ENCODE results near the gene SH3D19. TPM values are rescaled to one million over a fixed set of nuclear protein-coding genes. Genes with fewer than 3 reads are reported as not detected.
A peak's percentile ranks its signal among the peaks of the same experiment; 100 is the strongest.

SH3D19 gene
- total and polyA plus RNA-seq, 5 donors, result 46.7 to 123 (median 87.5) TPM

- 78% methylated on average over 9 of the region's 9 CpGs for WGBS
- no peak for DNase-seq
- ATAC-seq, result no peak
Observed at GRCh38 chr4:151347490-151348235, 22.3 kb upstream of the SH3D19 start.

GRCh38 chr4:151344948-151345347 is 19.5 kb upstream of the SH3D19 start:
- no peaks in the 10 kb centered on the region for H3K4me1 ChIP-seq (ENCODE audit: control insufficient read depth, insufficient read depth, low read length)
- 97% methylated on average over 2 of the region's 2 CpGs for WGBS
- no peaks in the 10 kb centered on the region for H3K9me3 ChIP-seq (ENCODE audit: control insufficient read depth, low read length)
- DNase-seq, result no peak
- no peak for ATAC-seq
- intact Hi-C loops (cut with DNase I), result no loop called here
- H3K4me3 ChIP-seq (ENCODE audit: low read length), result no peak overlapping the region
- H3K27me3 ChIP-seq (ENCODE audit: control insufficient read depth, insufficient read depth), result no peaks in the 10 kb centered on the region
- H3K27ac ChIP-seq (ENCODE audit: low read length), result no peak overlapping the region

More at GRCh38 chr4:151347490-151348235, 22.3 kb upstream of the SH3D19 start:
- intact Hi-C loops (cut with DNase I), result no loop called here
- Histone ChIP-seq H3K4me3 (ENCODE audit: low read length) (no peak overlapping the region), H3K27me3 (ENCODE audit: control insufficient read depth, insufficient read depth) (no peaks in the 10 kb centered on the region), H3K9me3 (ENCODE audit: control insufficient read depth, low read length) (no peaks in the 10 kb centered on the region), H3K27ac (ENCODE audit: low read length) (no peak overlapping the region), H3K4me1 (ENCODE audit: control insufficient read depth, insufficient read depth, low read length) (no peaks in the 10 kb centered on the region)

- H3K27me3 ChIP-seq (ENCODE audit: control insufficient read depth, insufficient read depth), result no peaks in the 10 kb centered on the region
- no peaks in the 10 kb centered on the region for H3K4me1 ChIP-seq (ENCODE audit: control insufficient read depth, insufficient read depth, low read length)
- ATAC-seq, result no peak
- no peak for DNase-seq
- intact Hi-C loops (cut with DNase I), result no loop called here
- H3K9me3 ChIP-seq (ENCODE audit: control insufficient read depth, low read length), result no peaks in the 10 kb centered on the region
- 89% methylated on average over 5 of the region's 5 CpGs for WGBS
- no peak overlapping the region for H3K27ac ChIP-seq (ENCODE audit: low read length)
- no peak overlapping the region for H3K4me3 ChIP-seq (ENCODE audit: low read length)
Observed at GRCh38 chr4:151340751-151341385, 15.5 kb upstream of the SH3D19 start.

DNA sequence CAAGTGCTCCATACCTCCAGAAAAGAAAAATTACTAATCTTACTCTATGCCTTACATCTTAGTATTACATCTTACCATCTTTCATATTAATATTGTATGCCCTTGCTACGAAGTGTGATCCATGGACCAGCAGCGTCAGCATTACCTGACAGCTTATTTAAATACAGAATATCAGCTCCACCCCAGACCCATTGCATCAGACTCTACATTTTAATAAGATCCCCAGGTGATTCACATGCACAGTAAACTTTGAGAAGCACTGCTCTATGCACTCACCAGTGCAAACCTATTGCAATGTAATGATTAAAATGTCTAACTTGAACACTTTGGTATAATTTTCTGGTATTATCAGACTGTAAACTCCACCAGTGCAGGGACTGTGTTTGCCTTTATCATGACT is 14.1 kb upstream of the SH3D19 start:
- DNase-seq (no peak), ATAC-seq (no peak)
- Histone ChIP-seq H3K4me1 (ENCODE audit: control insufficient read depth, insufficient read depth, low read length) (no peaks in the 10 kb centered on the region), H3K27me3 (ENCODE audit: control insufficient read depth, insufficient read depth) (no peaks in the 10 kb centered on the region), H3K27ac (ENCODE audit: low read length) (no peak overlapping the region), H3K9me3 (ENCODE audit: control insufficient read depth, low read length) (no peaks in the 10 kb centered on the region), H3K4me3 (ENCODE audit: low read length) (no peak overlapping the region)
- 92% methylated on average over 2 of the region's 2 CpGs for WGBS
- intact Hi-C loops (cut with DNase I), result no loop called here

DNA sequence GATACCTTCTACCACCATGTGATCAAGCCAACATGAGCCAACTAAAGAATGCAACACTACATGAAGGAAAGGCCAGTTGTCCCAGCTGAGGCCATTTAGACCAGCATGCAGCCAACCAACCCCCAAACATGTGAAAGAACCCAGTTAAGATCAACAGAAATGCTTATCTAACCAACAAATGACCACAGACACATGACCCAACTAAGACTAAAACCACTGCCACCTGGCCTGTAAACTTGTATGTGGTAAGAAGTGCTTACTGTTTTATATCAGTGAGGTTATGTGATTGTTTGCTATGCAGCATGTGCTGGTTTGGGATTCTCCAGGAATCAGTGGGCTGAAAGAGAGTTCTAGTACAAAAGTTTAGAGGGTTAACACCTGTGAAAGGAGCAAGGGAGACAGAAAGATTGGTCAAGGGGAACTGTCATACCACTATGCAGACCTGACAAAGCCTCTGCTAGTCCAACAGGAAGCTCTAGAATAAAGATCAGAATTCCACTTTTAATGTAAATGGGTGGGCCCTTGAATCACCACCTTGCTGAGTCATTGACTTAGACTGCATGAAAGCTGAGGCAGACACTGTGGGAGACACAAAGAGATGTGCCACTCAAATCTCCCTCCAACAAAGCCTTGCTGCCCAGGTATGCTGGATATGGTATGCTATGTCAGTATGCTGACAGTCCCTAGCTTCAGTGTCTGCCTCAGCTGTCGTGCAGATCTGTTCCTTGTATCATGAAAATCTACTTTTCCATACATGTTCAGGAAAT is 6.1 kb upstream of the SH3D19 start:
- Histone ChIP-seq H3K4me1 (ENCODE audit: control insufficient read depth, insufficient read depth, low read length) (no peaks in the 10 kb centered on the region), H3K27ac (ENCODE audit: low read length) (no peak overlapping the region), H3K9me3 (ENCODE audit: control insufficient read depth, low read length) (no peaks in the 10 kb centered on the region), H3K27me3 (ENCODE audit: control insufficient read depth, insufficient read depth) (no peaks in the 10 kb centered on the region), H3K4me3 (ENCODE audit: low read length) (no peak overlapping the region)
- intact Hi-C loops (cut with DNase I), result no loop called here
- no peak for DNase-seq
- ATAC-seq, result no peak
- 89% methylated on average over 1 of the region's 1 CpG for WGBS

DNA sequence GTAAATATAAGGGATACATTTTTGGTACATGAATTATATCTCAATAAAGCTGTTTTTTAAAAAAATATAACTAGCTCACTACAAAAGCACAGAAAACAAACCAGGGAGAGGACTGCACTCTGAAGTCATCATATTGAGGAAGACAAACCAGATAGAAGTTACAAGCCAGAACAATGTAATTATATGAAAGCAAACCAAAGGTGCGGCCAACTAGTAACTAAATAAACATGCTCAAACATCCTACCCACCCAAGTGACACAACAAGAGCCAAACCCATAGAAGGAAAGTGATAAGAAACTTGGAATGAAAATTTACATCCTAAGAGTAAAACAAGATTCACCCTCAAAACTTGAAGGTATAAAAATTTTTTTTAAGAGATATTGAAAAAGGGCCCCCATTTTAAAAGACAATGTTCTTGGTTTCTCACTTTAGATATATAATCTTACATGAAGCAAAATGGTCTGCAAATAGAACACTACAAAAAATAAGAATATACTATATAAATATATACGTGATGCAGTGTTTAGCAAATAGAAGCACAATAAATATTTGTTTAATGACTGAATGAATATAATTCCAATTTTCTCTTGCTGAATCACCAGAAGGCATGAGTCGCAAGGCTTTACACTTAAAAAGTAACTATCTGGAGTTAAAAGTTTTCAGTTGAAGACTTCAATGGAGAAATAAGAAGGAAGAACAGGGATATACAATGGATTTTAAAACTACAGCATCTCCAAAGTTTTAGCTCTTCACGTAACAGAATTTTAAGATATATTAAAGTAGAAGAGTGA is 4.0 kb upstream of the SH3D19 start:
- intact Hi-C loops (cut with DNase I), result no loop called here

GRCh38 chr4:151325949-151326246 is 493 bp upstream of the SH3D19 start:
- H3K4me3 ChIP-seq (ENCODE audit: low read length), result peak overlapping the region; percentile 78
- ATAC-seq (no peak), DNase-seq (no peak)
- intact Hi-C loops (cut with DNase I), result no loop called here
- H3K9me3 ChIP-seq (ENCODE audit: control insufficient read depth, low read length), result no peaks in the 10 kb centered on the region
- H3K27me3 ChIP-seq (ENCODE audit: control insufficient read depth, insufficient read depth), result no peaks in the 10 kb centered on the region
- peaks cover 2% of the 10 kb centered on the region for H3K4me1 ChIP-seq (ENCODE audit: control insufficient read depth, insufficient read depth, low read length)
- H3K27ac ChIP-seq (ENCODE audit: low read length), result peak overlapping the region; percentile 90
- WGBS, result 52% methylated on average over 6 of the region's 6 CpGs

More for the DNA sequence above, 4.0 kb upstream of the SH3D19 start:
- ATAC-seq, result no peak
- 91% methylated on average over 4 of the region's 4 CpGs for WGBS
- Histone ChIP-seq H3K4me1 (ENCODE audit: control insufficient read depth, insufficient read depth, low read length) (no peaks in the 10 kb centered on the region), H3K27me3 (ENCODE audit: control insufficient read depth, insufficient read depth) (no peaks in the 10 kb centered on the region), H3K9me3 (ENCODE audit: control insufficient read depth, low read length) (no peaks in the 10 kb centered on the region), H3K4me3 (ENCODE audit: low read length) (no peak overlapping the region), H3K27ac (ENCODE audit: low read length) (no peak overlapping the region)
- DNase-seq, result no peak

DNA sequence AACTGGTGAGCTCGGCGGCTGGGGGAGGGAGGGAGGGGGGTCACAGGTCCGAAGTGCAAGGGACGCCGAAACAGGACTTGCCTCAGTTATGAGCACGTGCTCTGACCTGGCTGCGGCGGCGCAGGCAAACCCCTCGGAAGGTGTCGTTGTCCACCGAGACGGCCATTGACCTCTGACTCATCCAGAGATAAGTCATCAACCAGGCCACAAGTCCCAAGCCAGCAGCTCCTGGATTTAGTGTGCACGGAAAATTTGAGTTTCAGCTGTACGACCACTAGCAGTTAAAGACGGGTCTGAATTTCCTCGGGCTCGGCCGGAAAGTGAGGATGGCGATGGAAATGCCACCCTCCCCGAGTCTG is 674 bp downstream of the SH3D19 start:
- H3K4me1 ChIP-seq (ENCODE audit: control insufficient read depth, insufficient read depth, low read length), result peaks cover 2% of the 10 kb centered on the region
- no peaks in the 10 kb centered on the region for H3K27me3 ChIP-seq (ENCODE audit: control insufficient read depth, insufficient read depth)
- no peaks in the 10 kb centered on the region for H3K9me3 ChIP-seq (ENCODE audit: control insufficient read depth, low read length)
- peak overlapping the region; percentile 90 for H3K27ac ChIP-seq (ENCODE audit: low read length)
- intact Hi-C loops (cut with DNase I), result no loop called here
- H3K4me3 ChIP-seq (ENCODE audit: low read length), result peak overlapping the region; percentile 78
- 2% methylated on average over 21 of the region's 21 CpGs for WGBS
- DNase-seq (peak; percentile 50 to 67 (median 54)), ATAC-seq (peak; percentile 13 to 65)

DNA sequence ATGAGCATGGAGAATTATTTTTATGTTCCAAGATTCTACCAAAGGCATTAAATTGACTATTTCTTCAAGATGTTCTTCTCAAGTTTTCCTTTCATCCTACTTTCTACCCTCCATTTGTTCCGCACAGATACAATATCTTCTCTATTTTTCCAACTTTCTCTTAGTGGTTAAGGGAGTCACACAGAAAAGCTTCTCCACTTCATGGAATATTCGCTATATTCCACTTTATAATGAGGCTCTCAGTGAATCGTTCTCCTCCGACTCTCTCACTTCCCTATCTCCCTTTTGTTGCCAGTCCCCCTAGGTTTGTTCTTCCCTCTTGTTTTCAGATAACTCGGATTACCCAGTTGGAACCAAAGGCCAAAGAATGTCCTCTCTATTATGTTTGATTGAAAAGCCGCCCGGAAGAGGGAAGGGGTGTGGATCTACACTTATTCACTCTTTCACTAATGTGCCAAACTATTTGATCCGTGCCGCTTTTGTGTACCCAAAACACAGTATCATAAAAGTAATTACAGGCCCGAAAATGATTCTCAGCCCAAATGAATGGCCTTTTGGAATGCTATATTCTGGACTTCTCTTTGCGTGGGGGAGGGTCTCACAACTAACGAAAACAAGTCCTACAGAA is 1.2 kb downstream of the SH3D19 start:
- intact Hi-C loops (cut with DNase I), result no loop called here
- H3K27ac ChIP-seq (ENCODE audit: low read length), result peak overlapping the region; percentile 90
- ATAC-seq (peak in 1 of 2 donors; percentile 26), DNase-seq (no peak)
- no peaks in the 10 kb centered on the region for H3K9me3 ChIP-seq (ENCODE audit: control insufficient read depth, low read length)
- peaks cover 2% of the 10 kb centered on the region for H3K4me1 ChIP-seq (ENCODE audit: control insufficient read depth, insufficient read depth, low read length)
- 21% methylated on average over 12 of the region's 12 CpGs for WGBS
- H3K4me3 ChIP-seq (ENCODE audit: low read length), result peak overlapping the region; percentile 78
- H3K27me3 ChIP-seq (ENCODE audit: control insufficient read depth, insufficient read depth), result no peaks in the 10 kb centered on the region

DNA sequence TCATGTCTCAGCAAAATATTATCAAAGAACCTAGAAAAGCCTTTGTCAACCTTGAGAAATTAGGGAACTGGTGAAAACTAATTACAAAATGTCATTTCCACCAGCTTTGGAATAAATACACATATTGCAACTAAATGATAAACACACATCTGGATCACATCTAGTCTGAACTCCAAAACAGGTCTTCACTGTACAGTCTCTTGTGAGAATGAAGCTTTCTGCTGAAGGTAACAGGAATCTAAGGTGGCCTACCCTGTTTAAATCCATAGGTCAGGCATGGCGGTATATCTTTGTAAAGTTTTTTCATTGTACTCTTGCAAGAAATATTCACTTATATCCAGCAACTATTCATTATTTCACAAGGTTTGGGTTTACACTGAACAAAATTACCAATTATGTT is 1.7 kb downstream of the SH3D19 start:
- DNase-seq, result no peak
- no peak for ATAC-seq
- Histone ChIP-seq H3K4me1 (ENCODE audit: control insufficient read depth, insufficient read depth, low read length) (peaks cover 2% of the 10 kb centered on the region), H3K4me3 (ENCODE audit: low read length) (peak overlapping the region; percentile 78), H3K27me3 (ENCODE audit: control insufficient read depth, insufficient read depth) (no peaks in the 10 kb centered on the region), H3K9me3 (ENCODE audit: control insufficient read depth, low read length) (no peaks in the 10 kb centered on the region), H3K27ac (ENCODE audit: low read length) (no peak overlapping the region)
- intact Hi-C loops (cut with DNase I), result no loop called here
- WGBS, result 79% methylated on average over 1 of the region's 1 CpG
